HG02943 (cell line): Measurements from ENCODE around the gene ITIH2.
"Not testable (repeated sequence)": the region's sequence is repeated elsewhere in the genome, so short reads cannot be mapped to it uniquely, and the experiment has no call there.

Experiments
- ATAC-seq: cut with Tn5 transposase; IDR thresholded peaks from one replicate; pipeline ENCODE4 v1.9.1; 2021; ENCODE audit warnings: mild to moderate bottlenecking, low read depth, moderate library complexity; ENCODE audit not compliant: unreplicated experiment

Gene ITIH2

GRCh38 chr10:7703140-7703539 is at the start of gene ITIH2:
TSS of gene ITIH2 (plus strand) at chr10:7703316. CDS start at chr10:7703435, 119 bp downstream.
- no peak for ATAC-seq

GRCh38 chr10:7657079-7657478 is 46.0 kb upstream of the ITIH2 start:
- ATAC-seq, result not testable (repeated sequence)

DNA sequence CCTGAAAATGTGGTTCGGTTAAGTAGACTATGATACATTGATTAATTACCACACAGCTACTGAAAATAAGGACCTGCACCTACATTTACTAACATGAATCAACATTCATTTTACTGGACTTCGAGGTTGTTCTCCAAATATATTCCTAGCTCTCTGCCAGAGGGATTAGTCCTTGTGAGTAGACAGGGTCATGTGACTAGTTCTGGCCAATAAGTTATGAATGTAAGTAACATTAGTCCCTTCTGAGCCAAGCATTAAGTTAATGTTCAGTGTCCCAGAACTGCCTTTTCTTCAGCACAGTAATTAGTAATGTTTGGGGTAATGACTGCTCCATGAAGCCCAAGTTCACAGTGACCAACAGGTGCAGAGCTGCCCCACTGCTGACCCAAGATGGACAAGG is 45.6 kb upstream of the ITIH2 start:
- no peak for ATAC-seq

GRCh38 chr10:7659560-7659959 is 43.6 kb upstream of the ITIH2 start:
- no peak for ATAC-seq

DNA sequence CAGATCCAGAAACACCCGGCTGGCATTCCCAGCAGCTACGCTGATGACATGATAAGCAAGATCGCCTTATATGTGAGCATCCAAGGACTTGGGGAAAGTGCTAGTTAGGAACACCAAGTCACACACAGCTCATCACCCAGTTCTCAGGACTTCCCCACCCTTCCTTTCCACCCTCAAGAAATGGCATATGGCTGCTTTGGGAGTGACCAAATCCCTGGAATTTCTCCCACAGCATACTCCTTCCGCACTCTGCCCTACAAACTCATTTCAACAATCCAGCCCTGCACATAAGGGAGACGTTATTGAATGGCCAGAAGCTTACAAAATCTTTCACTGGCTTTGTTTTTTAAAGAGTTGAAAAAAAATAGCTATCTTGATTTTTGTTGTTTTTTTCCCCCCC is 40.6 kb upstream of the ITIH2 start:
- ATAC-seq, result no peak

DNA sequence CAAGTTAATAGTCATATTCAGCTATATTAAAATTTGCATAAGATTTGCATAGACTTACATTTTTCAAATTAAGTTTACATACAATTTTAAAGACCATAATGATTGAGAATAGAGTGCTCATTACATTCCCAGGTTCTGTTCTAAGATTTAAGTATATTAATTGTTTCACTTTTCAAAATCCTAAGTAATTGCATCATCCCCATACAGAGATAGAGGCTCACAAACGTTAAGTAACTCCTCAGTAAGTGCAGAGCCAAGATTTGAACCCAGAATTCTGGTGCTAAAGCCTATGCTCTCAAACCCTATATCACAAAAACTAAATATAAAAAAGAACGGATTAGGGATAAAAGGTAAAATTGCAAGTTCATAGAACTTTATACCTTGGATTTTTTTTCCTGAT is 38.4 kb upstream of the ITIH2 start:
- no peak for ATAC-seq

DNA sequence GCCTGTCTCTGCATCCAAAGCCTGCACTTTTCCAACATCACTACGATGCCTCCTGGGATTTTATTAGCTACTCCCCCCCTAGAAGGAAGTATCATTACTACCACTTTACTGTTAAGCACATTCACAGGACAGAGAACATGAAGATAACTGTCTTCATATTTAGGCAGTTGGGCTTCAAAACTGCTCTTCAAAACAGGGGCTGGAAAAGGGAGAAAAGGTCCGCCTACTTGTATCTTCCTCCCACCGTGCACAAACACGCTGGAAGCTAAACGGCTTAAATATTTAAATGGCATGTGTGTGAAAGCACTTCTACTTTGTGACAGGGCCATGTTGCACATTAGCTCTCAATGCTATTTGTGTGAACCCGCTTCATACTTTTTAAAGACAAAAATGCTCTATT is 37.3 kb upstream of the ITIH2 start:
- no peak for ATAC-seq

- no peak for ATAC-seq
Measured at GRCh38 chr10:7666253-7667023, 36.7 kb upstream of the ITIH2 start, which contains the start of gene ITIH5. TSS of gene ITIH5 (minus strand) at chr10:7666966. CDS start at chr10:7666892, 74 bp downstream.

GRCh38 chr10:7667262-7668141 is 35.6 kb upstream of the ITIH2 start:
- no peak for ATAC-seq

- ATAC-seq, result no peak
Measured at GRCh38 chr10:7670157-7670556, 33.0 kb upstream of the ITIH2 start.

DNA sequence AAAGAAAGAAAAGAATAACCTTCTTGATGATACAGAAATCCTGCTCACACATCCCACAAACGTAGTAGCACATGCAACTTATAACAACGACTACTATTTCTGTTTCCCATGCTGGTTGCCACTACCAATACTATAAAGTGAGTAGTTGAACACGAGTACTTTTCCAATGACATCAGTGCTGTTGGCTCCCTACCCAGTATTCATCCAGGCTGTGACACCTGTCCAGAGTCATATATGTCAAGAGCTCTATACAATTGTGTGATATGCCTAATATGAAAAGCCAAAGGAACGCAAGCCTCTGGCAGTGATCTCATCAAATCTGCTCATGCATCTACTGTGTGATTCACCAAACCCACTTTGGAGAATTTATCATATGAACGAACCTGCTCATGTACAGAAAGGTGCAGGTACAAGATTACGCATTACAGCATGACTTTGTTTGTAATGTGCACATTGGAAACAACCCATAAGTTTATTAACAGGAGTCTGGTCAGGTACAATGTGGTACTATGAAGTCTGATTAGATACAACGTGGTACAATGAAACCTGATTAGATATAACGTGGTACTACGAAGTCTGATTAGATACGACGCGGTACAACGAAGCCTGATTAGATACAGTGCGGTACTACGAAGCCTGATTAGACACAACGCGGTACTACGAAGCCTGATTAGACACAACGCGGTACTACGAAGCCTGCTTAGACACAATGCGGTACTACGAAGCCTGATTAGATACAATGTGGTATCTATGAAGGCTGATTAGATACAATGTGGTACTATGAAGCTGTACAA is 30.6 kb upstream of the ITIH2 start:
- ATAC-seq, result no peak

DNA sequence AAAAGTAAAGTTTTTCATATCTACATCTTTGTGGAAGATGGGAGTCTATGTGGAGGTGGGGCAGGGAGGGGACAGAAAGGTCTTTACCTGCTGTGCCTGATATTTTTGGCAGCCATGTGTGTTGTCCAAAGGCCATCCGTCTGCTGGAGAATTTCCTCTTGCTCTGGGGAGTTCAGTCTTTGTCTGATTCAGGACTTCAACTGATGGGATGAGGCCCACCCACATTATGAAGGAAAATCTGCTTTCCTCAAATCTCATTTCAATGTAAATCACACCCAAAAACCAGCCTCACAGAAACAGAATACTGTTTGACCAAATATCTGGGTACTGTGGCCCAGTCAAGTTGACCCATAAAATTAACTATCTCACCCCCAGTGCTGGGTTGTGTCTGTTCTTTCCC is 23.9 kb upstream of the ITIH2 start:
- ATAC-seq, result no peak

DNA sequence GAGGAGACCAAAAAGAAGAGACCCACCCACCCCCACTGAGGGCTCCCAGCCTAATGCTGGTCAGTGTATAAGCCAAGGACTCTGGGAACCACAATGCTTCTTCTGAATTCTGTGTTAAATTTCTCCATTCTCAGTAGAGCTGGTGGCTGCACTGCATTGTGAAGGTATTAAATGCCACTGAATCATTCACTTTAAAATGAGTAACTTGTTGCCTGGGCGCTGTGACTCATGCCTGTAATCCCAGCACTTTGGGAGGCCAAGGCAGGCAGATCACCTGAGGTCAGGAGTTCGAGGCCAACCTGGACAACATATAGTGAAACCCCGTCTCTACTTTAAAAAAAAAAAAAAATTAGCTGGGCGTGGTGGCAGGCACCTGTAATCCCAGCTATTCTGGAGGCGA is 23.0 kb upstream of the ITIH2 start:
- ATAC-seq, result not testable (repeated sequence)

DNA sequence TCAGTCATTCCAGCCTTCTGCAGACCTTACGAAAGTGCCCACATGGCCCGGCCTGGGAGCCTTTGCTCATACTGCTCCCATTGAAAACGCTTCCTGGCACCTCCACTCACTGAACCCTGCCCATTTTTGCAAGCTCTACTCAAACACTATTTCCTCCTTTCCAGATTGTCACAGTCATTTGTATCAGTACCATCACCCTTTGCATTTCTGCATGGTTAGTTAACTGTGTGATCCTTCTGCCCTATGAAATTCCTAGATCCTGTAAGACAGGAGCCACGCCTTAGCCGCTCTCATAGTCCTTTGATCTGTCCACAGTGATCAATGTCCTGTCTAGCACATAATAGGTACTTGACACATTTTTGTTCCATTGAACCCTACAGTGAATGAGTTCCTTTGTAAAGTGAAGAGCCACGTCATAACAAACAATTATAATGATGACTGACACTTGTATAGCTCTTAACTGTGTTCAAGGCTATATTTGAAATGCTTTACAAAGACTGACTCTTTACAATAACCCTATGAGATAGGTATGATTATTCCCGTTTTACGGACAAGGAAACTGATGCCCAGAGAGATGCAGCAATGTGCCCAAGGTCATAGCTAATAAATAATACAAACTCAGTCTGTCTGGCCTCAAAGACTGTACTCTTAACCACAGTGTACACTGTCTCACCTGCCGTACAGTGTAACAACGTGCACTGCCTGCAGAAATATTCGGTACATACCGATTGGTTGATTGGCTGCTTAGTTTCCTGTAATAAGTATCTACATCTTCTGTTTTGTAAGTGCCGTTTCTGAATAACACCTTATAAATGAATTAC is 16.6 kb upstream of the ITIH2 start:
- ATAC-seq, result no peak

- peak; percentile 95 for ATAC-seq
Measured at GRCh38 chr10:7687228-7687907, 15.7 kb upstream of the ITIH2 start.

DNA sequence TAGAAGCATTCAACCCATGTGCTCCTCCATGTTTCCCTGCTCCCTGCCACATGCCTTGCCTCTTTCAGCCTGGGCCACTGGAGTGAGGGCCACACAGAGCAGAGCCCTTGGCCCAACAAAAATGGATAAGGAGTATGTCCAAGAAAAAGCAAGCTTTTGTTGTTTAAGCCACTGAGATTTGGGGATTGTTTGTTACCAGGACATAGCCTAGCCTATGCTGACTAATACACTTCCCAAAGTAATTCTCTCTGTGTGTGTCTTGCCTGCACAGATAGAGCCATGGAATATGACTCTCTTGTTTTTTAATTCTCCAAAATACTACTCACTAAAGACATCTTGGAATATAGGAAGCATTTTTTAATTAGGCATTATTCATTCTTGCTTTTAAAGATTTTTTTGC is 13.5 kb upstream of the ITIH2 start:
- ATAC-seq, result no peak

- not testable (repeated sequence) for ATAC-seq
Measured at GRCh38 chr10:7690885-7691597, 12.1 kb upstream of the ITIH2 start.

GRCh38 chr10:7692368-7692767 is 10.7 kb upstream of the ITIH2 start:
- not testable (repeated sequence) for ATAC-seq

- ATAC-seq, result not testable (repeated sequence)
Measured at GRCh38 chr10:7693194-7693593, 9.9 kb upstream of the ITIH2 start.
